Mammary epithelial cell (primary cell): ENCODE results near the gene NPB.

ENCODE experiments used
- CTCF ChIP-seq, 2 donors: IDR thresholded peaks in 1 of 2; conservative IDR thresholded peaks in 1 of 2; 2 replicates each; pipeline ENCODE4 v1.5.1; 2011 to 2012; ENCODE audit warnings: inconsistent platforms in 2 of 2, low read length in 2 of 2, mild to moderate bottlenecking in 2 of 2, control low read depth in 1 of 2, low read depth in 1 of 2; ENCODE audit not compliant: insufficient read depth in 1 of 2; ENCODE audit errors: extremely low read depth in 1 of 2
- EZH2 ChIP-seq: IDR thresholded peaks from 2 replicates; pipeline ENCODE4 v1.6.1; 2012; ENCODE audit warnings: low read length, inconsistent platforms, borderline replicate concordance

- TF ChIP-seq CTCF (conservative IDR thresholded peaks at IDR 0.05 in 1 of 2, IDR thresholded peaks at IDR 0.05 in 1 of 2; ENCODE audit: extremely low read depth in 1 of 2, insufficient read depth in 1 of 2, low read depth in 1 of 2, low read length in 2 of 2) (no peak), EZH2 (no peak)
Measured at GRCh38 chr17:81905424-81905875, 3.4 kb downstream of the NPB start.
